CD8-positive, alpha-beta memory T cell (primary cell): ENCODE results near the gene EMP3. TPM values are rescaled to one million over a fixed set of nuclear protein-coding genes. Genes with fewer than 3 reads are reported as not detected.

Experiments used
- CTCF ChIA-PET: fragments of 350-600 bp; sonication (Branson Sonifier 250); formaldehyde crosslinking; loops from one replicate; lab custom pipeline; 2021; ENCODE audit warnings: antibody characterized with exemption; lab: Charles Lee
- POLR2A ChIA-PET: fragments of 350-600 bp; sonication (Branson Sonifier 250); formaldehyde crosslinking; loops from one replicate; lab custom pipeline; 2021; ENCODE audit warnings: antibody characterized with exemption; lab: Charles Lee
- DNase-seq, 5 donors: peaks; one replicate each; pipeline versions ENCODE4 v3.0.0 to v3.0.0-alpha.2; 2020 to 2022; ENCODE audit warnings: mixed read lengths in 1 of 5
- H3K27ac ChIP-seq: one replicate; pipeline ENCODE4 v1.7.0; 2013; ENCODE audit warnings: low read depth, mild to moderate bottlenecking, low read length, moderate library complexity
- H3K27me3 ChIP-seq: 2 replicates; pipeline ENCODE4 v1.7.0; 2013; ENCODE audit warnings: low read length, mild to moderate bottlenecking; ENCODE audit not compliant: insufficient read depth, poor library complexity, severe bottlenecking
- H3K36me3 ChIP-seq: 2 replicates; pipeline ENCODE4 v1.7.0; 2013; ENCODE audit warnings: mild to moderate bottlenecking, low read length, moderate library complexity; ENCODE audit not compliant: insufficient read depth
- H3K4me1 ChIP-seq: 2 replicates; pipeline ENCODE4 v1.7.0; 2013; ENCODE audit warnings: mild to moderate bottlenecking, low read length, moderate library complexity; ENCODE audit not compliant: insufficient read depth
- H3K4me3 ChIP-seq: 2 replicates; pipeline ENCODE4 v1.7.0; 2013; ENCODE audit warnings: mild to moderate bottlenecking, low read length
- H3K9me3 ChIP-seq: 2 replicates; pipeline ENCODE4 v1.7.0; 2013; ENCODE audit warnings: mild to moderate bottlenecking, low read length
- H3K27ac Mint-ChIP-seq, 8 donors: one replicate each; pipeline ENCODE4 v1.8.0; 2020 to 2021; ENCODE audit warnings: mixed read lengths in 8 of 8, mild to moderate bottlenecking in 6 of 8, inconsistent platforms in 3 of 8, moderate library complexity in 3 of 8
- H3K27me3 Mint-ChIP-seq, 2 donors: one replicate each; pipeline ENCODE4 v1.8.0; 2020 to 2021; ENCODE audit warnings: mixed read lengths in 2 of 2, mild to moderate bottlenecking in 1 of 2, moderate library complexity in 1 of 2
- H3K36me3 Mint-ChIP-seq, 3 donors: one replicate each; pipeline ENCODE4 v1.8.0; 2020 to 2021; ENCODE audit warnings: mixed read lengths in 3 of 3, inconsistent platforms in 1 of 3, mild to moderate bottlenecking in 1 of 3
- H3K4me1 Mint-ChIP-seq, 3 donors: one replicate each; pipeline ENCODE4 v1.8.0; 2020 to 2021; ENCODE audit warnings: mixed read lengths in 3 of 3, inconsistent platforms in 1 of 3, mild to moderate bottlenecking in 1 of 3
- H3K4me3 Mint-ChIP-seq, 7 donors: one replicate each; pipeline ENCODE4 v1.8.0; 2020 to 2021; ENCODE audit warnings: mixed read lengths in 7 of 7, mild to moderate bottlenecking in 6 of 7, moderate library complexity in 4 of 7, inconsistent platforms in 2 of 7
- H3K9me3 Mint-ChIP-seq, 5 donors: one replicate each; pipeline ENCODE4 v1.8.0; 2020 to 2022; ENCODE audit warnings: mixed read lengths in 5 of 5, mild to moderate bottlenecking in 3 of 5, moderate library complexity in 2 of 5, inconsistent platforms in 1 of 5
- polyA plus RNA-seq: library from polyadenylated mRNA; unstranded; fragments of 300-500 nt; fragmentation: Illumina TruSeq; gene quantifications from one replicate; pipeline ENCODE4 v1.2.3, GENCODE V29; 2021
- total RNA-seq, 2 experiments: library from RNA; stranded (reverse); gene quantifications; one replicate each; pipeline ENCODE4 v1.2.3, GENCODE V29; 2021

Gene EMP3
- total and polyA plus RNA-seq, 3 experiments from 2014 or later: 273 to 1,041 (median 278) TPM

DNA sequence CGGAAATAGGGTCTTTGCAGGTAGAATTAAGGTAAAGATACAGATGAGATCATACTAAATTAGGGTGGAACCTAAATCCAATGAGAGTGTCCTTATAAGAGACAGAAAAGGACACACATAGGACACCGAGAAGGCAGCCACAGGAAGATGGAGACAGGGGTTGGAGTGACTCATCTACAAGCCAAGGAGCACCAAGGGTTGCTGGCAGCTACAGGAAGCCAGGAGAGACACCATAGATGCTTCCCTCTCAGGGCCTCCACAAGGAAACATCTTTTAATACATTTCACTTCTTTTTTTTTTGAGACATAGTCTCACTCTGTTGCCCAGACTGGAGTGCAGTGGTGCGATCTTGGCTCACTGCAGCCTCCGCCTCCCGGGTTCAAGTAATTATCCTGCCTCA is 28.3 kb downstream of the EMP3 start:
- peak overlapping the region in 1 of 8 donors; percentile 36 for H3K27ac Mint-ChIP-seq
- H3K4me1 ChIP-seq: no peaks in the 10 kb centered on the region
- no peaks in the 10 kb centered on the region for H3K9me3 ChIP-seq
- POLR2A ChIA-PET: no interaction called here
- H3K36me3 Mint-ChIP-seq: peaks cover 3 to 9% (median 4%) of the 10 kb centered on the region in 3 donors
- CTCF ChIA-PET: interaction anchor here (1.2 kb wide), 1 partner anchor 9 kb away, joined by 5 read pairs; no protein-coding TSS in a partner anchor
- peaks cover 0 to 3% (median 0%) of the 10 kb centered on the region in 3 donors for H3K4me1 Mint-ChIP-seq
- DNase-seq: no peak
- no peaks in the 10 kb centered on the region for H3K36me3 ChIP-seq
- H3K4me3 Mint-ChIP-seq: no peak overlapping the region
- H3K4me3 ChIP-seq: no peak overlapping the region
- H3K27me3 Mint-ChIP-seq: no peaks in the 10 kb centered on the region
- H3K9me3 Mint-ChIP-seq: no peaks in the 10 kb centered on the region
- H3K27ac ChIP-seq: no peak overlapping the region
- no peaks in the 10 kb centered on the region for H3K27me3 ChIP-seq

GRCh38 chr19:48354332-48354992 is 29.1 kb downstream of the EMP3 start:
- peaks cover 0 to 3% (median 0%) of the 10 kb centered on the region in 3 donors for H3K4me1 Mint-ChIP-seq
- no peak overlapping the region for H3K4me3 Mint-ChIP-seq
- Histone ChIP-seq H3K4me3 (no peak overlapping the region), H3K4me1 (no peaks in the 10 kb centered on the region), H3K9me3 (no peaks in the 10 kb centered on the region), H3K27ac (no peak overlapping the region), H3K36me3 (no peaks in the 10 kb centered on the region), H3K27me3 (no peaks in the 10 kb centered on the region)
- H3K27me3 Mint-ChIP-seq: no peaks in the 10 kb centered on the region
- CTCF ChIA-PET: interaction anchor here (1.2 kb wide), 1 partner anchor 9 kb away, joined by 5 read pairs; no protein-coding TSS in a partner anchor
- no peak overlapping the region for H3K27ac Mint-ChIP-seq
- no peaks in the 10 kb centered on the region for H3K9me3 Mint-ChIP-seq
- no peak for DNase-seq
- POLR2A ChIA-PET: no interaction called here
- H3K36me3 Mint-ChIP-seq: peaks cover 4 to 12% (median 5%) of the 10 kb centered on the region in 3 donors

GRCh38 chr19:48355365-48355954 is 30.1 kb downstream of the EMP3 start:
- CTCF ChIA-PET: interaction anchor here (1.5 kb wide), 1 partner anchor 36 kb away, joined by 4 read pairs; the partner anchor contains the start of gene KDELR1
- H3K4me3 Mint-ChIP-seq: no peak overlapping the region
- peaks cover 0 to 3% (median 0%) of the 10 kb centered on the region in 3 donors for H3K4me1 Mint-ChIP-seq
- no peaks in the 10 kb centered on the region for H3K27me3 Mint-ChIP-seq
- no peaks in the 10 kb centered on the region for H3K27me3 ChIP-seq
- POLR2A ChIA-PET: interaction anchor here (0.6 kb wide), 1 partner anchor 22 kb away, joined by 3 read pairs; no protein-coding TSS in a partner anchor
- H3K27ac ChIP-seq: no peak overlapping the region
- H3K4me3 ChIP-seq: no peak overlapping the region
- H3K27ac Mint-ChIP-seq: no peak overlapping the region
- H3K36me3 ChIP-seq: no peaks in the 10 kb centered on the region
- no peaks in the 10 kb centered on the region for H3K9me3 ChIP-seq
- peaks cover 5 to 15% (median 6%) of the 10 kb centered on the region in 3 donors for H3K36me3 Mint-ChIP-seq
- no peaks in the 10 kb centered on the region for H3K9me3 Mint-ChIP-seq
- no peaks in the 10 kb centered on the region for H3K4me1 ChIP-seq
- DNase-seq: no peak

- H3K4me3 Mint-ChIP-seq: no peak overlapping the region
- Histone ChIP-seq H3K9me3 (no peaks in the 10 kb centered on the region), H3K27me3 (no peaks in the 10 kb centered on the region), H3K4me1 (peaks cover 12% of the 10 kb centered on the region), H3K27ac (no peak overlapping the region), H3K36me3 (no peaks in the 10 kb centered on the region), H3K4me3 (no peak overlapping the region)
- peaks cover 10 to 13% (median 11%) of the 10 kb centered on the region in 3 donors for H3K4me1 Mint-ChIP-seq
- POLR2A ChIA-PET: no interaction called here
- CTCF ChIA-PET: interaction anchor here (1.2 to 1.5 kb wide), 2 partner anchors 25 to 226 kb away, joined by 3 read pairs; no protein-coding TSS in a partner anchor
- no peak overlapping the region for H3K27ac Mint-ChIP-seq
- no peaks in the 10 kb centered on the region for H3K9me3 Mint-ChIP-seq
- DNase-seq: no peak
- H3K36me3 Mint-ChIP-seq: peaks cover 5 to 22% (median 8%) of the 10 kb centered on the region in 3 donors
- no peaks in the 10 kb centered on the region for H3K27me3 Mint-ChIP-seq
Observed at GRCh38 chr19:48359123-48359522, 33.8 kb downstream of the EMP3 start.

DNA sequence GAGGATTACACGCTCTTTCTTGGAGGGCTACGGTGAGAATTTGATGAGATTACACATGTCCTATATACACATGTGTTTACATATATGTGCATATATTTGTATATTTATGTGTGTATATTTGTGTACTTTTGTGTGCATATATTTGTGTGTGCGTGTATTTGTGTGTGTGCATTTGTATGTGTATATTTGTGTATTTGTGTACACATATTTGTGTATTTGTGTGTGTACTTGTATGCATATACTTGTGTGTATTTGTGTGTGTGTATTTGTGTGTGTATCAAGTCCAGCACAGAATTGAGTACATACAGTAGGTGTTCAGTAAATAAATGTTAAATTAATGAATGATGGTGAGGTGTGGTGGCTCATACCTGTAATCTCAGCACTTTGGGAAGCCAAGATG is 36.6 kb downstream of the EMP3 start:
- no peaks in the 10 kb centered on the region for H3K27me3 ChIP-seq
- H3K4me3 ChIP-seq: no peak overlapping the region
- peaks cover 20% of the 10 kb centered on the region for H3K4me1 ChIP-seq
- H3K27me3 Mint-ChIP-seq: no peaks in the 10 kb centered on the region
- peaks cover 13 to 19% (median 16%) of the 10 kb centered on the region in 3 donors for H3K4me1 Mint-ChIP-seq
- CTCF ChIA-PET: interaction anchor here (2.9 to 3.7 kb wide), 2 partner anchors 29 kb away, joined by 18 to 21 read pairs; partner anchors contain the start of gene KDELR1
- H3K9me3 ChIP-seq: no peaks in the 10 kb centered on the region
- POLR2A ChIA-PET: interaction anchor here (3.1 kb wide), 1 partner anchor 29 kb away, joined by 22 read pairs; no protein-coding TSS in a partner anchor
- no peak overlapping the region for H3K27ac ChIP-seq
- no peaks in the 10 kb centered on the region for H3K9me3 Mint-ChIP-seq
- H3K27ac Mint-ChIP-seq: peak overlapping the region in 2 of 8 donors; percentile 18 to 61
- DNase-seq: no peak
- peaks cover 5 to 20% (median 8%) of the 10 kb centered on the region in 3 donors for H3K36me3 Mint-ChIP-seq
- peak overlapping the region in 4 of 7 donors; percentile 8 to 57 (median 28) for H3K4me3 Mint-ChIP-seq
- H3K36me3 ChIP-seq: no peaks in the 10 kb centered on the region

DNA sequence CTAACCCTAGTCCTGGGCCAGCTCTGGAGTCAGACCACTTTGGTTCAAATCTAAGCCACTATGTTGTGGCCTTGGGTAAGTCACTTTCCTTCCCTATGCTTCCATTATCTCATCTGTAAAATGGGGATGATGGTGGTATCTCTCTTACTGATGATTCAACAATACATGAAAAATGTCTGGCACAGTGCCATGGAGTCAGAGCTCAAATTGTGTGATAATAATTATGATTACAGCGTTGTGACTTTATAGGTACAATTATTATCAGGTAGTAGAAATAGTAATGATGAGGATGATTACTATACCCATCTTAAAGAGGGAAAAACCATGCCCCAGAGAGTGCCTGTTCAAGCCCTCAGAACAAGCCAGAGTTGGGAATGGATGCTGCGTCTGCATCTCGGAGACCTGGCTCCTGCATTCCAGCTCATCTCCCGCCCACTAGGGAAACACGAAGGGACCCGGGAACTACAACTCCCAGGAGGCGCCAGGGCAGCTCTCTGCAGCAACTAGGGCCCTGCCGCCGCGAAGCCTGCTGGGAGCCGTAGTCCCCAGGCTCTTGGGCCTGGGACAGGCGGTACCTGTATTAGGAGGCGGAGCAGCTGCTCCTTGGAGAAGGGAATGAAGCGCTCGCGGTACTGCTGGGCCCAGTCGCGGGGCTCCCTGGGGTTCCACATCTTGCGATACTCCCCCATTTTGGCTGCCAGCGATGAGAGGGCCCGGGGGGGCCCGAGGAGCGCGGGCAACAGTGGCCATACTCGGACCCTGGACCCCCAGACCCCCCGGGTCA is 37.6 kb downstream of the EMP3 start:
- H3K27me3 ChIP-seq: no peaks in the 10 kb centered on the region
- ChIA-PET CTCF (interaction anchor here (1.1 to 3.7 kb wide), 5 partner anchors 9 to 39 kb away, joined by 3 to 21 read pairs (median 6); partner anchors contain the start of gene KDELR1), POLR2A (interaction anchor here (0.5 to 3.1 kb wide), 6 partner anchors 30 to 1250 kb away, joined by 3 to 22 read pairs (median 4); partner anchors contain the start of gene ZC3H4)
- H3K4me1 Mint-ChIP-seq: peaks cover 13 to 19% (median 16%) of the 10 kb centered on the region in 3 donors
- peaks cover 5 to 18% (median 8%) of the 10 kb centered on the region in 3 donors for H3K36me3 Mint-ChIP-seq
- H3K27me3 Mint-ChIP-seq: no peaks in the 10 kb centered on the region
- peak overlapping the region; percentile 99 for H3K4me3 ChIP-seq
- peak overlapping the region; percentile 81 to 92 (median 89) for H3K4me3 Mint-ChIP-seq
- peak overlapping the region; percentile 90 for H3K27ac ChIP-seq
- peak overlapping the region; percentile 61 to 98 (median 92) for H3K27ac Mint-ChIP-seq
- no peaks in the 10 kb centered on the region for H3K9me3 ChIP-seq
- H3K4me1 ChIP-seq: peaks cover 20% of the 10 kb centered on the region
- H3K36me3 ChIP-seq: no peaks in the 10 kb centered on the region
- DNase-seq: peak; percentile 83 to 92 (median 84)
- no peaks in the 10 kb centered on the region for H3K9me3 Mint-ChIP-seq

GRCh38 chr19:48363500-48363809 is 38.1 kb downstream of the EMP3 start:
- H3K4me3 Mint-ChIP-seq: peak overlapping the region; percentile 81 to 92 (median 89)
- H3K27me3 Mint-ChIP-seq: no peaks in the 10 kb centered on the region
- H3K36me3 ChIP-seq: no peaks in the 10 kb centered on the region
- no peaks in the 10 kb centered on the region for H3K9me3 Mint-ChIP-seq
- H3K4me1 ChIP-seq: peaks cover 20% of the 10 kb centered on the region
- no peaks in the 10 kb centered on the region for H3K27me3 ChIP-seq
- peaks cover 3 to 16% (median 8%) of the 10 kb centered on the region in 3 donors for H3K36me3 Mint-ChIP-seq
- H3K27ac ChIP-seq: peak overlapping the region; percentile 90
- H3K4me3 ChIP-seq: peak overlapping the region; percentile 99
- no peak for DNase-seq
- ChIA-PET POLR2A (interaction anchor here (0.5 to 3.1 kb wide), 9 partner anchors 27 to 509 kb away, joined by 3 to 22 read pairs (median 6); partner anchors contain the start of genes KDELR1 and PPP1R15A), CTCF (interaction anchor here (0.7 to 3.7 kb wide), 8 partner anchors 9 to 1574 kb away, joined by 3 to 21 read pairs (median 4); partner anchors contain the start of gene KDELR1)
- H3K9me3 ChIP-seq: no peaks in the 10 kb centered on the region
- H3K4me1 Mint-ChIP-seq: peaks cover 13 to 19% (median 16%) of the 10 kb centered on the region in 3 donors
- peak overlapping the region; percentile 86 to 98 (median 93) for H3K27ac Mint-ChIP-seq
